Peyer's patch (tissue), 4 donors: ENCODE measurements around the gene CLCN7. TPM values are rescaled to one million over a fixed set of nuclear protein-coding genes. Genes with fewer than 3 reads are reported as not detected.

ENCODE experiments used
- DNase-seq, 3 donors: peaks; one replicate each; pipeline ENCODE4 v3.0.0-alpha.2; 2017 to 2019
- H3K27ac ChIP-seq, 4 donors: fragments of 200-600 bp; sonication (generic); one replicate each; pipeline ENCODE4 v1.5.1; 2016 to 2019
- H3K27me3 ChIP-seq, 2 donors: fragments of 200-600 bp; sonication (generic); one replicate each; pipeline ENCODE4 v1.5.1; 2019
- H3K36me3 ChIP-seq, 3 donors: fragments of 200-600 bp; sonication (generic); one replicate each; pipeline ENCODE4 v1.5.1; 2016 to 2019
- H3K4me1 ChIP-seq, 4 donors: fragments of 200-600 bp; sonication (generic); one replicate each; pipeline ENCODE4 v1.5.1; 2016 to 2019
- H3K4me3 ChIP-seq, 4 donors: fragments of 200-600 bp; sonication (generic); 1 replicate in 3 of 4; 2 replicates in 1 of 4; pipeline ENCODE4 v1.5.1; 2016 to 2019; ENCODE audit warnings: mild to moderate bottlenecking in 1 of 4
- H3K9me3 ChIP-seq, 4 donors: fragments of 200-600 bp; sonication (generic); one replicate each; pipeline ENCODE4 v1.5.1; 2016 to 2019; ENCODE audit warnings: mild to moderate bottlenecking in 1 of 4
- CTCF ChIP-seq, 6 experiments: fragments of 450-650 bp in 4 of 6; fragments of 200-600 bp in 2 of 6; sonication (generic) in 1 of 6; IDR thresholded peaks; one replicate each; pipeline ENCODE4 v1.5.1; 2017 to 2019; ENCODE audit warnings: antibody characterized with exemption in 6 of 6, mild to moderate bottlenecking in 3 of 6, moderate library complexity in 1 of 6
- POLR2A ChIP-seq, 2 donors: fragments of 450-650 bp; IDR thresholded peaks; one replicate each; pipeline ENCODE4 v1.5.1; 2017; ENCODE audit warnings: antibody characterized with exemption in 2 of 2, mild to moderate bottlenecking in 2 of 2, moderate library complexity in 2 of 2
- total RNA-seq, 4 donors: library from RNA; depleted of rRNA; stranded (reverse); fragments of >200 nt; gene quantifications; one replicate each; pipeline ENCODE4 v1.1.0, GENCODE V29; 2016

Gene CLCN7
- total RNA-seq, 4 donors from 2014 or later: 95.1 to 194 (median 105) TPM

DNA sequence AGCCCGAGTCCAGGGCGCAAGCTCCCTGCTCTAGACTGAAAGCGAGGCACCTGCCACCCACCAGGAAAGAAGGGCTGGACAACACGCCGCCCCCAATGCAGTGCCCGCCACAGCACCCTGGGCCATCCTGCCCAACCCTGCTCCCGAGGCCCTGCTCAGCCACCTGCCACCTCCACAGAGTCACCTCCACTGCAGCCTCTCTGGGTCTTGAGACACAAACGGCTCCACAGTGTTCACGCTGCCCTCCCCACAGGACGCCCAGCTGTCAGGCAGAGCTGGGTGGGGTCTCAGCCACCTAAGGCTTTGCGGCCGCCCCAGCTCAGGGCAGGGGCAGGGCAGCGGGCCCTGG, 9.3 kb downstream of the CLCN7 start:
- peaks cover 0 to 9% (median 0%) of the 10 kb centered on the region in 4 donors for H3K4me1 ChIP-seq
- no peak overlapping the region for H3K4me3 ChIP-seq
- no peak for TF ChIP-seq POLR2A (IDR thresholded peaks at IDR 0.05)
- TF ChIP-seq CTCF (IDR thresholded peaks at IDR 0.05): no peak
- H3K27me3 ChIP-seq: no peaks in the 10 kb centered on the region
- H3K27ac ChIP-seq: no peak overlapping the region
- no peak for DNase-seq
- no peaks in the 10 kb centered on the region for H3K9me3 ChIP-seq
- peaks cover 0 to 22% (median 0%) of the 10 kb centered on the region in 3 donors for H3K36me3 ChIP-seq

GRCh38 chr16:1464894-1465566, 9.8 kb downstream of the CLCN7 start:
- DNase-seq: no peak
- TF ChIP-seq POLR2A (IDR thresholded peaks at IDR 0.05) (no peak), CTCF (IDR thresholded peaks at IDR 0.05) (no peak)
- Histone ChIP-seq H3K36me3 (peaks cover 0 to 27% (median 0%) of the 10 kb centered on the region in 3 donors), H3K4me1 (peaks cover 0 to 4% (median 0%) of the 10 kb centered on the region in 4 donors), H3K4me3 (no peak overlapping the region), H3K9me3 (no peaks in the 10 kb centered on the region), H3K27ac (no peak overlapping the region), H3K27me3 (no peaks in the 10 kb centered on the region)

DNA sequence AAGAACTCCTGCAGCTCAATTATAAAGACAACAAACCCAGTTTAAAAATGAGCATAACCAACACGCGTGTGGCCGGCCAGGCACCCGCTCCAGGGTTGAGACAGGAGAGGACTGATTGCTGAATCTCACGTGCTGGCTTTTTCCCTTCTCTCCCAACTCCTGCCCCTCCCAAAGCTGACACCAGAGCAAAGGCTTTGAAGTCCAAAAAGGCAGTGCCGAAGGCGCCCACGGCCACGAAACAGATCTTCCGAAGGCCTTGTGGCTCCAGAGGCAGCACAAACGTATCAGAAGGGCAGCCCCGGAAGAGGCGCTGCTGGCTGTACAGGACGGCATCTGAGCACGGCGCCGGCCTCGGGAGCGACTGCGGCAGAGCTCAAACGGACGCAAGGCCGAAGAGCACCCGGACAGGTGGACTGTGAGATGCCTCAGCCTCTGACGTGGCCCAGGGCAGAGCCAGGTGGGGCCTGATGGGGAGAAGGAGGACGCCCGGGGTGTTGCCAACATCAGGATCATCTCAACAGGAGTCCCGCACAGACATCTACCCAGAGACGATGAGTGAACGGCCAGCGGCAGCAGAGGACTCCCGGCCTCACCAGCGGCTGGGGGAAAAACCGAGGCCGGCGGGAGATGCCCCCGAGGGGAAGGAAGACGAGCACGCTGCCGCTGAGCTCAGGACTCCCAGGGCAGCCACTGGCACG, 10.5 kb downstream of the CLCN7 start:
- Histone ChIP-seq H3K36me3 (peaks cover 0 to 31% (median 0%) of the 10 kb centered on the region in 3 donors), H3K27me3 (no peaks in the 10 kb centered on the region), H3K4me1 (no peaks in the 10 kb centered on the region), H3K9me3 (no peaks in the 10 kb centered on the region), H3K4me3 (no peak overlapping the region), H3K27ac (no peak overlapping the region)
- no peak for DNase-seq
- no peak for TF ChIP-seq CTCF (IDR thresholded peaks at IDR 0.05)
- TF ChIP-seq POLR2A (IDR thresholded peaks at IDR 0.05): no peak

DNA sequence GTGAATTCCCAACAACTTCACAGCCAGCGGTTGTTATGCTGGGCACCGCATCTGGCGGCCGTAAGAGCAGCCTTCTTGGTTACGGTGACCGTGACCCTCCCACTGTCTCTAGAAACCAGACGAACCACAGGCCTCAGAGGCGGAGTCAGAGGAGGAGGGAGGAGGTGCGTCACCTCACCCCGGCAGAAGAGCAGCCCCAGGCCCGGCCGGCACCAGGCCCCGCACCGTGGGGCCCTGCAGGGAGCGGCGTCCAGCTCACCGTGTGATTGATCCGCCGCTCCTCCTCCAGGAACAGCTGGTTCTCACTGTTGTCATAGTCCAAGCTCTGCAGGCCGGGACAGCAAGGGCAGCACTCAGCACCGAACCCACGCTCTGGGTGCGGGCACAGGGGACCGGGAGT, 13.7 kb downstream of the CLCN7 start:
- Histone ChIP-seq H3K27me3 (no peaks in the 10 kb centered on the region), H3K27ac (peak overlapping the region in 1 of 4 donors; percentile 17), H3K9me3 (no peaks in the 10 kb centered on the region), H3K36me3 (peaks cover 0 to 58% (median 0%) of the 10 kb centered on the region in 3 donors), H3K4me1 (peaks cover 0 to 8% (median 2%) of the 10 kb centered on the region in 4 donors), H3K4me3 (no peak overlapping the region)
- DNase-seq: no peak
- no peak for TF ChIP-seq POLR2A (IDR thresholded peaks at IDR 0.05)
- TF ChIP-seq CTCF (IDR thresholded peaks at IDR 0.05): no peak

- no peak for TF ChIP-seq CTCF (IDR thresholded peaks at IDR 0.05)
- no peak for TF ChIP-seq POLR2A (IDR thresholded peaks at IDR 0.05)
- Histone ChIP-seq H3K27ac (no peak overlapping the region), H3K36me3 (peaks cover 0 to 62% (median 0%) of the 10 kb centered on the region in 3 donors), H3K27me3 (no peaks in the 10 kb centered on the region), H3K4me3 (no peak overlapping the region), H3K9me3 (no peaks in the 10 kb centered on the region), H3K4me1 (peaks cover 0 to 8% (median 2%) of the 10 kb centered on the region in 4 donors)
- no peak for DNase-seq
Measured at GRCh38 chr16:1460602-1461138, 14.2 kb downstream of the CLCN7 start.
